ENCODE data around the gene APBA2.

The APBA2 gene

GRCh38 chr15:28900892-28901586 lies 15.3 kb downstream of the APBA2 start:
- Histone ChIP-seq H3K4me2 (ENCODE audit: insufficient read depth, low read length) (no peak overlapping the region), H3K4me1 (ENCODE audit: insufficient read depth, low read length) (no peaks in the 10 kb centered on the region), H3K36me3 (ENCODE audit: insufficient read depth, low read length) (no peaks in the 10 kb centered on the region), H3K27me3 (ENCODE audit: insufficient read depth, low read length, poor library complexity) (no peaks in the 10 kb centered on the region), H3K9me3 (ENCODE audit: insufficient read depth, low read length, severe bottlenecking) (no peaks in the 10 kb centered on the region), H3K79me2 (ENCODE audit: insufficient read depth, low read length) (no peaks in the 10 kb centered on the region), H3K4me3 (ENCODE audit: low read depth in 1 of 2, low read length in 2 of 2) (no peak overlapping the region), H3K27ac (ENCODE audit: low read length) (no peak overlapping the region), H4K20me1 (ENCODE audit: insufficient read depth, low read length) (no peaks in the 10 kb centered on the region), H3K9ac (ENCODE audit: low read depth, low read length) (no peak overlapping the region), H2AFZ (ENCODE audit: low read depth, low read length) (no peak overlapping the region)
- ATAC-seq (ENCODE audit: insufficient read depth, low read depth) = no peak
- DNase-seq = no peak
- TF ChIP-seq EZH2 (IDR thresholded peaks at IDR 0.05; ENCODE audit: borderline replicate concordance, low read depth, low read length, severe bottlenecking) = no peak
- TF ChIP-seq, protein P1, sequence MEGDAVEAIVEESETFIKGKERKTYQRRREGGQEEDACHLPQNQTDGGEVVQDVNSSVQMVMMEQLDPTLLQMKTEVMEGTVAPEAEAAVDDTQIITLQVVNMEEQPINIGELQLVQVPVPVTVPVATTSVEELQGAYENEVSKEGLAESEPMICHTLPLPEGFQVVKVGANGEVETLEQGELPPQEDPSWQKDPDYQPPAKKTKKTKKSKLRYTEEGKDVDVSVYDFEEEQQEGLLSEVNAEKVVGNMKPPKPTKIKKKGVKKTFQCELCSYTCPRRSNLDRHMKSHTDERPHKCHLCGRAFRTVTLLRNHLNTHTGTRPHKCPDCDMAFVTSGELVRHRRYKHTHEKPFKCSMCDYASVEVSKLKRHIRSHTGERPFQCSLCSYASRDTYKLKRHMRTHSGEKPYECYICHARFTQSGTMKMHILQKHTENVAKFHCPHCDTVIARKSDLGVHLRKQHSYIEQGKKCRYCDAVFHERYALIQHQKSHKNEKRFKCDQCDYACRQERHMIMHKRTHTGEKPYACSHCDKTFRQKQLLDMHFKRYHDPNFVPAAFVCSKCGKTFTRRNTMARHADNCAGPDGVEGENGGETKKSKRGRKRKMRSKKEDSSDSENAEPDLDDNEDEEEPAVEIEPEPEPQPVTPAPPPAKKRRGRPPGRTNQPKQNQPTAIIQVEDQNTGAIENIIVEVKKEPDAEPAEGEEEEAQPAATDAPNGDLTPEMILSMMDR (IDR thresholded peaks at IDR 0.05; ENCODE audit: borderline replicate concordance, extremely low read depth, low read length, poor library complexity, severe bottlenecking) = no peak

DNA sequence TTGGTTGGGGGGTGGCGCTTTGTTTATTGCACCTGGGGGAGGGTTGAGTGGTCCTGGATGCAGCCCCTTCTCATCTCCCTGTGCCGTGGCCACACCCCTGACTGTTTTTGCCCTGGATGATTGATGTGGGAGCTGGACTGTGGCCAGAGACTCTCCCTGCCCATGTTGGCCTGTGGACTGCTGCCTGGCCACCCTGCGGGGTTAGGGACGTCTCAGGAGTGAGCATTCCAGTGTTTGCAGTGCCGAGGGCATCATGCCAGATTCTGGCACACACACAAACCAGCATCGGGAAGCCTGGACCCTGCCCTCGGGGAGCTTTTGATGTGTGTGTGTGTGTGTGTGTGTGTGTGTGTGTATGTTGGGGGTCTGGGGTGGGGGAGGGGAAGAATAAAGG lies 15.8 kb downstream of the APBA2 start:
- H3K27me3 ChIP-seq (ENCODE audit: insufficient read depth, low read length, poor library complexity) = no peaks in the 10 kb centered on the region
- no peaks in the 10 kb centered on the region for H3K9me3 ChIP-seq (ENCODE audit: insufficient read depth, low read length, severe bottlenecking)
- DNase-seq (no peak), ATAC-seq (ENCODE audit: insufficient read depth, low read depth) (no peak)
- H3K4me2 ChIP-seq (ENCODE audit: insufficient read depth, low read length) = no peak overlapping the region
- H3K27ac ChIP-seq (ENCODE audit: low read length) = no peak overlapping the region
- no peak overlapping the region for H2AFZ ChIP-seq (ENCODE audit: low read depth, low read length)
- H3K9ac ChIP-seq (ENCODE audit: low read depth, low read length) = no peak overlapping the region
- H3K4me1 ChIP-seq (ENCODE audit: insufficient read depth, low read length) = no peaks in the 10 kb centered on the region
- H4K20me1 ChIP-seq (ENCODE audit: insufficient read depth, low read length) = no peaks in the 10 kb centered on the region
- H3K79me2 ChIP-seq (ENCODE audit: insufficient read depth, low read length) = no peaks in the 10 kb centered on the region
- H3K36me3 ChIP-seq (ENCODE audit: insufficient read depth, low read length) = no peaks in the 10 kb centered on the region
- H3K4me3 ChIP-seq (ENCODE audit: low read depth in 1 of 2, low read length in 2 of 2) = no peak overlapping the region
- no peak for TF ChIP-seq EZH2 (IDR thresholded peaks at IDR 0.05; ENCODE audit: borderline replicate concordance, low read depth, low read length, severe bottlenecking)
- TF ChIP-seq, protein P1 (IDR thresholded peaks at IDR 0.05; ENCODE audit: borderline replicate concordance, extremely low read depth, low read length, poor library complexity, severe bottlenecking) = no peak

GRCh38 chr15:28901987-28902745 lies 16.4 kb downstream of the APBA2 start:
- Histone ChIP-seq H3K9me3 (ENCODE audit: insufficient read depth, low read length, severe bottlenecking) (no peaks in the 10 kb centered on the region), H3K9ac (ENCODE audit: low read depth, low read length) (no peak overlapping the region), H3K4me3 (ENCODE audit: low read depth in 1 of 2, low read length in 2 of 2) (no peak overlapping the region), H2AFZ (ENCODE audit: low read depth, low read length) (no peak overlapping the region), H3K79me2 (ENCODE audit: insufficient read depth, low read length) (no peaks in the 10 kb centered on the region), H3K4me1 (ENCODE audit: insufficient read depth, low read length) (no peaks in the 10 kb centered on the region), H3K27me3 (ENCODE audit: insufficient read depth, low read length, poor library complexity) (no peaks in the 10 kb centered on the region), H3K27ac (ENCODE audit: low read length) (no peak overlapping the region), H4K20me1 (ENCODE audit: insufficient read depth, low read length) (no peaks in the 10 kb centered on the region), H3K4me2 (ENCODE audit: insufficient read depth, low read length) (no peak overlapping the region), H3K36me3 (ENCODE audit: insufficient read depth, low read length) (no peaks in the 10 kb centered on the region)
- DNase-seq = no peak
- TF ChIP-seq, protein P1 (IDR thresholded peaks at IDR 0.05; ENCODE audit: borderline replicate concordance, extremely low read depth, low read length, poor library complexity, severe bottlenecking) = peak; percentile 24
- TF ChIP-seq EZH2 (IDR thresholded peaks at IDR 0.05; ENCODE audit: borderline replicate concordance, low read depth, low read length, severe bottlenecking) = no peak
- no peak for ATAC-seq (ENCODE audit: insufficient read depth, low read depth)

Measured in DND-41 (cell line).